Hematopoietic multipotent progenitor cell treated with erythropoietin and hydrocortisone succinate and interleukin-3 and kit ligand, for 4 days (in vitro differentiated cells): ENCODE measurements around the gene PERM1.
A peak's percentile ranks its signal among the peaks of the same experiment; 100 is the strongest.
"Not testable (repeated sequence)": the region's sequence is repeated elsewhere in the genome, so short reads cannot be mapped to it uniquely, and the experiment has no call there.

Experiments used
- DNase-seq: peaks from one replicate; pipeline ENCODE4 v3.0.0-alpha.2; 2015

Gene PERM1

DNA sequence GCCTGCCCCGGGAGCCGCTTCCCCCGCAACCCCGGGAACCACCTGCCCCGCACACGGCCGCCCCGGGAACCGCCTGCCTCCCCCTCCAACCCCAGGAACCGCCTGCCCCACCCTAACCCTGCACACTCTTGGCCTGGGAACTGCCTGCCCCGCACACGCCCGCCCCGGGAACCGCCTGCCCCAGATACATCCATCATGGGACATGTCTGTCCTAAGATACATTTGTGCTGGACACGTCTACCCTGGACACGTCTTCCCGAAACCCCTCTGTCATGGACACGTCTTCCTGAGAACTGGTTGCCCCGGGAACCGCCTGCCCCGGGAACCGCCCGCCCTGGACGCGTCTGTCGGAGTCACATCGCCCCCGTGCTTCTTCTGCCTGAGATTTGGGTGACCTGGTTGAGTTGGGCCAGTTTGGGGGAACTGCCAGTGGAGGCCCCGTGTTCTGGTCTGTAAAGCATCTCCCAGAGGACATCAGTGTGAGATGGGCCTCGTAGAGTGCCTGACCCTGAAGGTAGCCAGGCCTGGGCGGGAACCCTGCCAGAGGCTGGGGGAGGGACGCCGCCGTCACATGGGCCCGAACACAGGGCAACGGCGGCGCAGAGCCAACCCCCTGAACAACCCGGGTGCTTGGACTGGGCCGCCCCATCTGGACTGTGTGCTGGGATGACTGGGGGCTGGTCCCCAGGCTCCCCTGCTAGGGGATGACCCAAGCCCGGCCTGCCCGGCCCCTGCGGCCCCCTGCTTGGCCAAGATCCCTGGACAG lies 3.6 kb downstream of the PERM1 start:
- DNase-seq = no peak

DNA sequence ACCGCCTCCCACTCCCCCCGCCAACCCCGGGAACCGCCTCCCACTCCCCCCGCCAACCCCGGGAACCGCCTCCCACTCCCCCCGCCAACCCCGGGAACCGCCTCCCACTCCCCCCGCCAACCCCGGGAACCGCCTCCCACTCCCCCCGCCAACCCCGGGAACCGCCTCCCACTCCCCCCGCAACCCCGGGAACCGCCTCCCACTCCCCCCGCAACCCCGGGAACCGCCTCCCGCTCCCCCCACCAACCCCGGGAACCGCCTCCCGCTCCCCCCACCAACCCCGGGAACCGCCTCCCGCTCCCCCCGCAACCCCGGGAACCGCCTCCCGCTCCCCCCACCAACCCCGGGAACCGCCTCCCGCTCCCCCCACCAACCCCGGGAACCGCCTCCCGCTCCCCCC lies 5.1 kb downstream of the PERM1 start:
- DNase-seq = not testable (repeated sequence)

GRCh38 chr1:975896-976683 lies 5.8 kb downstream of the PERM1 start:
- DNase-seq = peak; percentile 78

- DNase-seq = no peak
Measured at GRCh38 chr1:975365-975764, 6.5 kb downstream of the PERM1 start.

GRCh38 chr1:974687-975328 lies 7.1 kb downstream of the PERM1 start:
- no peak for DNase-seq

- DNase-seq = no peak
Measured at GRCh38 chr1:974293-974640, 7.6 kb downstream of the PERM1 start.

GRCh38 chr1:973459-974292 lies 8.2 kb downstream of the PERM1 start:
- no peak for DNase-seq

DNA sequence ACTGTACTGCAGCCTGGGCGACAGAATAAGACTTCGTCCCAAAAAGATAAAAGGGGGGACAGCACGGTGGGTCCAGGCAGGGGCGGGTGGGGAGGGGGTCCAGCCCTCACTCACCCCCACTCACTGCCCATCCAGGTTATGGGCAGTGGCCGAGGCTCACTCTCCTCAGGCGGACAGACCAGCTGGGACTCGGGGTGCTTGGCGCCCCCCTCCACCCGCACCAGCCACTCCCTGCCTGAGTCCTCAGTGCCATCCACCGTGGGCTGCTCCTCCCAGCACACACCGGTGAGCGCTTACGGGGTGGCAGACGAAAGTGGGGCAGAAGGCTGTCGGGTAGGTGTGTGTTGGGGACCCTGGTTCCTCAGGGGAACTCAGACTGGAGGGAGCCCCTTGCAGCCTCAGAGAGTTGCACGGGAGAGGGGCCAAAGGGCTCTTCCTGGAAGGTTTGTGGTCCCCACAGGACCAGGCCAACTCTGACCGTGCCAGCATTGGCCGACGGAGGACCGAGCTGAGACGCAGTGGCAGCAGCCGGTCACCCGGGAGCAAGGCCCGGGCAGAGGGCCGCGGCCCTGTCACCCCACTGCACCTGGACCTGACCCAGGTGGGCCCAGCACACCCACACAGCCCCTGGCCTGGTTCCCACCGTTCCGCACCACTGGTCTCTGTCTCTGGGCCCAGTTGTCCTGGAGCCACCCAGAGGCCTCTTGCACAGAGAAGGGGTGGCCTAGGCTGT lies 9.0 kb downstream of the PERM1 start:
- no peak for DNase-seq

- DNase-seq = no peak
Measured at GRCh38 chr1:971751-972506, 10.0 kb downstream of the PERM1 start.

- no peak for DNase-seq
Measured at GRCh38 chr1:970973-971730, 10.7 kb downstream of the PERM1 start.

DNA sequence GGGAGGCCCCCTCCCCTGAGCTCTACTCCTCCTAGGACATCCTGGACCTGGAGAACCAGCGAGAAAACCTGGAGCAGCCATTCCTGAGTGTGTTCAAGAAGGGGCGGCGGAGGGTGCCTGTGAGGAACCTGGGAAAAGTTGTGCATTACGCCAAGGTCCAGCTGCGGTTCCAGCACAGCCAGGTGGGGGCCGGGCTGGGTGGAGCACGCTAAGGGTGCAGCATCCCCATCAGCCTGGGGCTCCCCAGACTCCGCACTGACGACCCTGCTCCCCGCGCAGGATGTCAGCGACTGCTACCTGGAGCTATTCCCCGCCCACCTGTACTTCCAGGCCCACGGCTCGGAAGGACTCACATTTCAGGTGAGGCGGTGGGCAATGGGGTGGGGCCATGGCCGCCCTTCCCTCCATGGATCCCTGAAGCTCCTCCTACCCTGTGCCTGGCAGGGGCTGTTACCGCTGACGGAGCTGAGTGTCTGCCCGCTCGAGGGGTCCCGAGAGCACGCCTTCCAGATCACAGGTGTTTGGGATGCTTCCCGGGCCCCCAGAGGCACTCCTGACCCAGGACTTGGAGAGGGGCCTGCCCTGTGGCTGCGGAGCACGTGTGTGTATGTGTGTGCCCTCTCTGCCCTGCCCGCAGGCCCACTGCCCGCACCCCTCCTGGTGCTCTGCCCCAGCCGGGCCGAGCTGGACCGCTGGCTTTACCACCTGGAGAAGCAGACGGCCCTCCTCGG lies 11.5 kb downstream of the PERM1 start:
- DNase-seq = no peak

DNA sequence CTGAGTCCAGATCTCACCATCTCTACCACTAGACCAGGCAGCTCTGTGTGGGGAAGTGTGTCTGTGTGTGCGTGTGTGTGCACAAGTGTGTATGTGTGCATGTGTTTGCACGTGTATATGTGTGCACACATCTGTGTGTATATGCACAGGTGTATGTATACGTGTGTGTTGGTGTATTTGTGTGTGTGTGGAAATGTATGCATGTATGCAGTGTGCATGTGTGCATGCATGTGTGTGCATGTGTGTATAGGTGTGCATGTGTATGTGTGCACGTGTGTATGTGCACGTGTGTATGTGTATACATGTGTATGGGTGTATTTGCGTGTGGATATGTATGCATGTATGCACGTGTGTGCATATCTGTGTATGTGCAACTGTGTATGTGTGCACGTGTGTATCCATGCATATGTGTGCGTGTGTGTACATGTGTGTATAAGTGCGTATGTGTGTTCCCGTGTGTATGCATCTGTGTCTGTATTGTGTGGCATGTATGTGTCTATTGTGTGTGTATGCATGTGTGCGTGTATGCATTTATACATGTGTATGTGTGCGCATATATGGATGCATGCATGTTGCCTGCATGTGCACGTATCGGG lies 12.5 kb downstream of the PERM1 start:
- DNase-seq = no peak

GRCh38 chr1:967466-968343 lies 14.2 kb downstream of the PERM1 start:
- DNase-seq = no peak

DNA sequence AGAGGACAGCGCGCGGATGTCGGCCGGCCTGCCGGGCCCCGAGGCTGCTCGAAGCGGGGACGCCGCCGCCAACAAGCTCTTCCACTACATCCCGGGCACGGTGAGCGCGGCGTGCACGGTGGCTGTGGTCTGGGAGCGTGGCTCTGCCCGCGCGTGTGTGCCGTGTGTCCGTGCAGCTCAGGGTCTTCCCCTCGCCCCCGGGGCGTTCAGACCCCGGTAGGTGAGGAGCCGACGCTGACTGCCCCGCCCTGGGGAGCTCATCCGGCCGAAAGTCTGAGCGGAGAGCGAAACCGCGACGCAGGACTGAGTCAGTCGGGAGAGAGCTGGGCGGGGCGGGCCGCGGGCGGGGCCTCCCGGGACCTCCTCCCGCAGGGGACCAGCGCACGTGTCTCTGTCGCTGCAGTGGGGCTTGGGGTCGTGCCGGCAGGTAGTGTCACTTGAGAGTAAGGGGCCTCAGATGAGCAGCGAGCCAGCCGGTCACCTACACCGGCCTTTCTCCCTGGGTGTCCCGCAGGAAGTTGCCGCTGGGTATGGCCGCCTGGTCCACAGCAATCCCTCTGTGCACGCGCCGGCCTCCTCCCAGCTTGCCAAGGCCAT lies 15.1 kb downstream of the PERM1 start:
- peak; percentile 75 for DNase-seq

- no peak for DNase-seq
Measured at GRCh38 chr1:966135-966703, 15.7 kb downstream of the PERM1 start, which contains the start of gene PLEKHN1. Gene PLEKHN1, plus strand, starts transcription at chr1:966482. Its CDS starts 50 bp downstream, at chr1:966532.

DNA sequence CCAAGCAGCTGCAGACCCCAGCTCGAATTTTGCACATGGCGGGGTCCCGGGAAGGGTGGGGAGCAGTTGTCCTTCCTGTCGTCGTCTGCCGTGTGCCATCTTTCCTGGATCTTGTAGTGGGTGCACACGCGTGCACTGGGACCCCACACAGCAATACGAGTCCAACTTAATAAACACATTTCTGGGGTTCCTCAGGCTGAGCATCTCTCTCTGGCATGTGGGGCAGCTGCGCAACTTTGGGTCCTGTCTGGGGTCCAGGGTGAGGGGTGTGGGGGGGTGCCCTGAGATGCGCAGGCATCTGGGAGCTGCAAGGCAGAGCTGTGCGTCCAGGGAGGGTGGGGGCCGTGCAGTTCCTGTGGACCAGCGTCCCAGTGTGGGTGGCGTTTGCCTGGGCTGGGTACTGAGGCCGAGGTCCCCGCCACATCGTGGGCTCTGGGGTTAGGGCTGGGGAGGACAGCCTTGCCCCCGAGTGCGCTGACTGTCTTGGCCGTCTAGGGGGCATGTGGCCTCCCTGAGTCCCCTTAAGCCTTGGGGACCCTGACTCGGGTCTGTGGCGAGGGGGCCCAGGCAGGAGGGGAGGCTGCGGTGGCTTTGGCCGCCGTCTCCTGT lies 16.3 kb downstream of the PERM1 start:
- no peak for DNase-seq
